Neuronal stem cell (in vitro differentiated cells): ENCODE results near the gene TNFSF12.

Source experiments
- DNase-seq: peaks from one replicate; pipeline ENCODE4 v3.0.0-alpha.2; 2013; ENCODE audit warnings: low spot score
- H2AFZ ChIP-seq: one replicate; pipeline ENCODE4 v1.6.1; 2013; ENCODE audit warnings: mild to moderate bottlenecking, low read length, inconsistent platforms
- H2AK5ac ChIP-seq: 2 replicates; pipeline ENCODE4 v1.6.1; 2013; ENCODE audit warnings: low read depth, mild to moderate bottlenecking, inconsistent platforms, low read length, moderate library complexity, mixed read lengths
- H2BK120ac ChIP-seq: 2 replicates; pipeline ENCODE4 v1.6.1; 2013; ENCODE audit warnings: low read depth, mild to moderate bottlenecking, inconsistent platforms, low read length, moderate library complexity, mixed read lengths
- H2BK12ac ChIP-seq: one replicate; pipeline ENCODE4 v1.6.1; 2013; ENCODE audit warnings: low read length, inconsistent platforms
- H2BK15ac ChIP-seq: 2 replicates; pipeline ENCODE4 v1.6.1; 2013; ENCODE audit warnings: mild to moderate bottlenecking, low read length, inconsistent platforms, mixed read lengths
- H2BK5ac ChIP-seq: one replicate; pipeline ENCODE4 v1.6.1; 2013; ENCODE audit warnings: inconsistent platforms, mild to moderate bottlenecking, low read length, moderate library complexity
- H3K14ac ChIP-seq: one replicate; pipeline ENCODE4 v1.6.1; 2013; ENCODE audit warnings: low read length, inconsistent platforms
- H3K18ac ChIP-seq: 2 replicates; pipeline ENCODE4 v1.6.1; 2013; ENCODE audit warnings: low read length, inconsistent platforms
- H3K23ac ChIP-seq: 2 replicates; pipeline ENCODE4 v1.6.1; 2013; ENCODE audit warnings: low read depth, mild to moderate bottlenecking, mixed read lengths, low read length, inconsistent platforms; ENCODE audit not compliant: poor library complexity
- H3K27ac ChIP-seq: replicated peaks from 3 replicates; pipeline ENCODE4 v1.5.1; 2013; ENCODE audit warnings: low read length, inconsistent platforms
- H3K27me3 ChIP-seq, 3 experiments: 2 replicates each; pipeline ENCODE4 v1.6.1; 2013; ENCODE audit warnings: low read length in 3 of 3, mild to moderate bottlenecking in 2 of 3, inconsistent platforms in 1 of 3, low read depth in 1 of 3, mixed read lengths in 1 of 3, moderate library complexity in 1 of 3; ENCODE audit not compliant: control insufficient read depth in 3 of 3, insufficient read depth in 3 of 3
- H3K36me3 ChIP-seq, 2 donors: replicated peaks in 1 of 2; 2 replicates each; pipeline ENCODE4 v1.6.1; 2013; ENCODE audit warnings: low read length in 2 of 2; ENCODE audit not compliant: control insufficient read depth in 2 of 2, insufficient read depth in 2 of 2
- H3K4ac ChIP-seq: 2 replicates; pipeline ENCODE4 v1.6.1; 2013; ENCODE audit warnings: inconsistent platforms, mild to moderate bottlenecking, low read length, moderate library complexity
- H3K4me1 ChIP-seq, 2 donors: 1 replicate in 1 of 2; 2 replicates in 1 of 2; pipeline ENCODE4 v1.6.1; 2013; ENCODE audit warnings: low read length in 2 of 2, low read depth in 1 of 2; ENCODE audit not compliant: control insufficient read depth in 2 of 2, insufficient read depth in 1 of 2
- H3K4me2 ChIP-seq: one replicate; pipeline ENCODE4 v1.6.1; 2013; ENCODE audit warnings: mild to moderate bottlenecking, low read length, inconsistent platforms; ENCODE audit not compliant: insufficient read depth, poor library complexity, severe bottlenecking
- H3K4me3 ChIP-seq, 2 donors: 2 replicates each; pipeline ENCODE4 v1.5.1; 2013; ENCODE audit warnings: low read length in 2 of 2, mild to moderate bottlenecking in 2 of 2, inconsistent platforms in 1 of 2, moderate library complexity in 1 of 2
- H3K79me1 ChIP-seq: one replicate; pipeline ENCODE4 v1.6.1; 2013; ENCODE audit warnings: low read depth, mild to moderate bottlenecking, inconsistent platforms, low read length, moderate library complexity
- H3K9ac ChIP-seq: one replicate; pipeline ENCODE4 v1.6.1; 2013; ENCODE audit warnings: mild to moderate bottlenecking, low read depth, low read length, inconsistent platforms; ENCODE audit not compliant: poor library complexity
- H3K9me3 ChIP-seq, 2 donors: replicated peaks in 1 of 2; 2 replicates each; pipeline versions ENCODE3 to v1.6.1; 2013; ENCODE audit warnings: low read length in 2 of 2, mild to moderate bottlenecking in 2 of 2, inconsistent platforms in 1 of 2, low read depth in 1 of 2, mixed read lengths in 1 of 2, moderate library complexity in 1 of 2; ENCODE audit not compliant: control insufficient read depth in 2 of 2, insufficient read depth in 1 of 2
- H4K8ac ChIP-seq: one replicate; pipeline ENCODE4 v1.6.1; 2013; ENCODE audit warnings: low read depth, mild to moderate bottlenecking, inconsistent platforms, low read length, moderate library complexity
- H4K91ac ChIP-seq: one replicate; pipeline ENCODE4 v1.6.1; 2013; ENCODE audit warnings: low read length, low read depth, mild to moderate bottlenecking, inconsistent platforms; ENCODE audit not compliant: poor library complexity
- WGBS, 2 donors: extraction: QIAGEN DNeasy Blood & Tissue Kit; methylation state at CpG; one replicate each; pipeline ENCODE4 v1.1.7; 2013; ENCODE audit warnings: missing lambda C conversion rate in 2 of 2, mixed read lengths in 1 of 2; ENCODE audit not compliant: insufficient read length in 2 of 2, insufficient replicate concordance in 1 of 2; ENCODE audit errors: extremely low coverage in 2 of 2; 5-methylcytosine and 5-hydroxymethylcytosine counted together

TNFSF12 gene

GRCh38 chr17:7590743-7591142, 41.9 kb downstream of the TNFSF12 start:
- Histone ChIP-seq H2BK5ac (no peak overlapping the region), H2AFZ (no peak overlapping the region), H4K8ac (no peak overlapping the region), H3K27me3 (no peaks in the 10 kb centered on the region), H3K79me1 (peaks cover 3% of the 10 kb centered on the region), H3K27ac (peak overlapping the region; percentile 95), H3K36me3 (peaks cover 59 to 97% of the 10 kb centered on the region in 2 donors), H3K23ac (no peak overlapping the region), H2BK120ac (no peak overlapping the region), H3K9me3 (no peaks in the 10 kb centered on the region), H3K4me3 (no peak overlapping the region), H3K4ac (no peak overlapping the region), H3K9ac (no peak overlapping the region), H2AK5ac (no peak overlapping the region), H3K4me2 (peak overlapping the region; percentile 40), H3K18ac (no peak overlapping the region), H3K14ac (no peak overlapping the region), H2BK12ac (no peak overlapping the region), H3K4me1 (peaks cover 11 to 35% of the 10 kb centered on the region in 2 donors), H2BK15ac (no peak overlapping the region), H4K91ac (no peak overlapping the region)
- peak; percentile 74 for DNase-seq
- no CpG with 5 or more reads among the region's 4 CpGs for WGBS, 2 donors

- Histone ChIP-seq H3K9me3 (no peaks in the 10 kb centered on the region), H2BK15ac (peak overlapping the region; percentile 10), H4K91ac (peak overlapping the region; percentile 61), H2BK12ac (peak overlapping the region; percentile 33), H3K4me3 (no peak overlapping the region), H3K4me2 (no peak overlapping the region), H3K9ac (no peak overlapping the region), H3K23ac (no peak overlapping the region), H3K4ac (peak overlapping the region; percentile 56), H3K27me3 (no peaks in the 10 kb centered on the region), H4K8ac (no peak overlapping the region), H3K27ac (peak overlapping the region; percentile 95), H3K14ac (no peak overlapping the region), H2AK5ac (peak overlapping the region; percentile 33), H3K4me1 (peaks cover 11 to 35% of the 10 kb centered on the region in 2 donors), H3K18ac (peak overlapping the region; percentile 94), H2BK120ac (peak overlapping the region; percentile 33), H3K79me1 (peaks cover 2% of the 10 kb centered on the region), H3K36me3 (peaks cover 60 to 99% of the 10 kb centered on the region in 2 donors), H2AFZ (no peak overlapping the region), H2BK5ac (peak overlapping the region; percentile 82)
- no CpG with 5 or more reads among the region's 5 CpGs for WGBS, 2 donors
- DNase-seq, result no peak
Observed at GRCh38 chr17:7591596-7591995, 42.7 kb downstream of the TNFSF12 start.

- H3K18ac ChIP-seq, result peak overlapping the region; percentile 49
- no peaks in the 10 kb centered on the region for H3K79me1 ChIP-seq
- no peak overlapping the region for H3K4me3 ChIP-seq
- H3K9me3 ChIP-seq, result no peaks in the 10 kb centered on the region
- no peak overlapping the region for H2AK5ac ChIP-seq
- H4K91ac ChIP-seq, result no peak overlapping the region
- H2BK15ac ChIP-seq, result peak overlapping the region; percentile 83
- H2BK12ac ChIP-seq, result no peak overlapping the region
- no peak overlapping the region for H3K14ac ChIP-seq
- no peak overlapping the region for H3K4me2 ChIP-seq
- DNase-seq, result no peak
- peak overlapping the region; percentile 13 for H2BK120ac ChIP-seq
- no peak overlapping the region for H2BK5ac ChIP-seq
- no peak overlapping the region for H3K23ac ChIP-seq
- peak overlapping the region; percentile 95 for H3K27ac ChIP-seq
- H3K4ac ChIP-seq, result no peak overlapping the region
- no peak overlapping the region for H4K8ac ChIP-seq
- WGBS, 2 donors, result no CpG with 5 or more reads among the region's 23 CpGs
- peaks cover 52 to 99% of the 10 kb centered on the region in 2 donors for H3K36me3 ChIP-seq
- H3K4me1 ChIP-seq, result peaks cover 11 to 35% of the 10 kb centered on the region in 2 donors
- no peak overlapping the region for H3K9ac ChIP-seq
- H2AFZ ChIP-seq, result no peak overlapping the region
- H3K27me3 ChIP-seq, result no peaks in the 10 kb centered on the region
Observed at GRCh38 chr17:7592422-7593021, 43.7 kb downstream of the TNFSF12 start.

- H3K4me1 ChIP-seq, result peaks cover 11 to 34% of the 10 kb centered on the region in 2 donors
- no peak overlapping the region for H3K23ac ChIP-seq
- H3K36me3 ChIP-seq, result peaks cover 50 to 93% of the 10 kb centered on the region in 2 donors
- DNase-seq, result no peak
- H3K9ac ChIP-seq, result peak overlapping the region; percentile 36
- peak overlapping the region; percentile 49 for H3K27ac ChIP-seq
- H2AK5ac ChIP-seq, result no peak overlapping the region
- no peak overlapping the region for H3K4me3 ChIP-seq
- H3K9me3 ChIP-seq, result no peaks in the 10 kb centered on the region
- WGBS, 2 donors, result no CpG with 5 or more reads among the region's 12 CpGs
- no peak overlapping the region for H2BK12ac ChIP-seq
- H3K79me1 ChIP-seq, result no peaks in the 10 kb centered on the region
- no peak overlapping the region for H2BK15ac ChIP-seq
- no peak overlapping the region for H2BK120ac ChIP-seq
- no peaks in the 10 kb centered on the region for H3K27me3 ChIP-seq
- H3K14ac ChIP-seq, result no peak overlapping the region
- H2BK5ac ChIP-seq, result no peak overlapping the region
- H3K4me2 ChIP-seq, result no peak overlapping the region
- peak overlapping the region; percentile 2 for H4K91ac ChIP-seq
- H3K4ac ChIP-seq, result no peak overlapping the region
- no peak overlapping the region for H3K18ac ChIP-seq
- H2AFZ ChIP-seq, result no peak overlapping the region
- no peak overlapping the region for H4K8ac ChIP-seq
Observed at GRCh38 chr17:7593296-7593695, 44.4 kb downstream of the TNFSF12 start.
